Left ventricle myocardium inferior (tissue), 1 donor: Measurements from ENCODE around the gene CXCL6. TPM values are rescaled to one million over a fixed set of nuclear protein-coding genes. Genes with fewer than 3 reads are reported as not detected.

ENCODE experiments used
- DNase-seq: peaks from one replicate; pipeline ENCODE4 v3.0.0-alpha.2; 2020
- H3K27ac ChIP-seq: fragments of 200-600 bp; replicated peaks from 2 replicates; pipeline ENCODE4 v1.8.0; 2021
- H3K27me3 ChIP-seq: fragments of 200-600 bp; 2 replicates; pipeline ENCODE4 v1.8.0; 2021; ENCODE audit warnings: low read depth
- H3K36me3 ChIP-seq: fragments of 200-600 bp; 2 replicates; pipeline ENCODE4 v1.8.0; 2021
- H3K4me1 ChIP-seq: fragments of 200-600 bp; 2 replicates; pipeline ENCODE4 v1.8.0; 2021
- H3K4me3 ChIP-seq: fragments of 200-600 bp; 2 replicates; pipeline ENCODE4 v1.8.0; 2021; ENCODE audit warnings: mild to moderate bottlenecking, moderate library complexity
- H3K9me3 ChIP-seq: fragments of 200-600 bp; replicated peaks from 2 replicates; pipeline ENCODE4 v1.8.0; 2021
- CTCF ChIP-seq: fragments of 200-600 bp; IDR thresholded peaks from 2 replicates; pipeline ENCODE4 v1.8.0; 2021; ENCODE audit warnings: antibody characterized with exemption, mild to moderate bottlenecking, borderline replicate concordance
- intact Hi-C: fragments of 100-400 bp; cut with micrococcal nuclease; formaldehyde crosslinking; loops from one replicate; pipeline ENCODE4 v1.11.0; 2022
- long read RNA-seq: library from polyadenylated mRNA; unstranded; transcript quantifications from one replicate; pipeline ENCODE4 v2.0.0, GENCODE V29; 2021
- total RNA-seq: library from RNA; stranded (reverse); fragmentation: NEBNext Ultra II Directional; extraction: Animal tissue kit (Norgen Biotek cat#: 25700); gene quantifications from one replicate; pipeline ENCODE4 v1.2.1, GENCODE V29; 2021
- donor health status: DM: no; HTN: yes; CAD: no; lungs with severe emphysema.

The CXCL6 gene
- not detected for total RNA-seq
- long read RNA-seq, partial matches to known transcripts: 0 of 1 reads
- long read RNA-seq, other reads (novel, unspliced or antisense): 0 of 1 reads

DNA sequence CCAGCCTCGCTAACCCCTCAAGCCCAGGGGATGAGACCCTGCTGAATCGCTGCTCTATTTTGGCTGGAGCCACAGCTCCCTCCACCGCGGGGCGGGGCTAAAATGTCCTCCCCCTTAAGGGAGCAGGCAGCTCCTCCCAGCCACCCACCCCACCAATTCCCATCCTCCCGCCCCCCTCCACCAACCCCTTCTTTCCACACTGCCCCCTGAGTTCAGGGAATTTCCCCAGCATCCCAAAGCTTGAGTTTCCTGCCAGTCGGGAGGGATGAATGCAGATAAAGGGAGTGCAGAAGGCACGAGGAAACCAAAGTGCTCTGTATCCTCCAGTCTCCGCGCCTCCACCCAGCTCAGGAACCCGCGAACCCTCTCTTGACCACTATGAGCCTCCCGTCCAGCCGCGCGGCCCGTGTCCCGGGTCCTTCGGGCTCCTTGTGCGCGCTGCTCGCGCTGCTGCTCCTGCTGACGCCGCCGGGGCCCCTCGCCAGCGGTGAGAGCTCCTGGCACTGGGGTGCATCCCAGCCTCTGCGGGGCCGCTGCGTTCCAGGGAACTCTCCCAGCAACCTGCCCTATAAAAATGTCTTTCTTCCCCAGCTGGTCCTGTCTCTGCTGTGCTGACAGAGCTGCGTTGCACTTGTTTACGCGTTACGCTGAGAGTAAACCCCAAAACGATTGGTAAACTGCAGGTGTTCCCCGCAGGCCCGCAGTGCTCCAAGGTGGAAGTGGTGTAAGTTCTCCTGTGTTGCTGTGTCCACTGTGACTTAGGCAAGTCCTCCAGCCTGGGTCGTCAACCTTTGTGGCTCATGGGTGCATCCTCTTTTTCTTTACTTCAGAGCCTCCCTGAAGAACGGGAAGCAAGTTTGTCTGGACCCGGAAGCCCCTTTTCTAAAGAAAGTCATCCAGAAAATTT, at the start of gene CXCL6:
CXCL6 (plus strand) TSS at position 306 of the 907 bp plus-strand sequence; CDS start at position 379, 73 bp downstream.
- H3K27me3 ChIP-seq: peaks cover 36% of the 10 kb centered on the region
- intact Hi-C loops: no loop called here
- no peaks in the 10 kb centered on the region for H3K9me3 ChIP-seq
- no peak within 1 kb of the TSS for H3K27ac ChIP-seq
- peak; percentile 30 for DNase-seq
- no peaks in the 10 kb centered on the region for H3K4me1 ChIP-seq
- TF ChIP-seq CTCF: no peak
- H3K4me3 ChIP-seq: peak within 1 kb of the TSS; percentile 57
- no peaks in the 10 kb centered on the region for H3K36me3 ChIP-seq

- Histone ChIP-seq H3K4me1 (no peaks in the 10 kb centered on the region), H3K27me3 (no peaks in the 10 kb centered on the region), H3K4me3 (no peak overlapping the region), H3K27ac (no peak overlapping the region), H3K36me3 (no peaks in the 10 kb centered on the region), H3K9me3 (peaks cover 17% of the 10 kb centered on the region)
- no peak for DNase-seq
- intact Hi-C loops: no loop called here
- TF ChIP-seq CTCF: no peak
Observed at GRCh38 chr4:73788411-73788810, 48.1 kb upstream of the CXCL6 start.

DNA sequence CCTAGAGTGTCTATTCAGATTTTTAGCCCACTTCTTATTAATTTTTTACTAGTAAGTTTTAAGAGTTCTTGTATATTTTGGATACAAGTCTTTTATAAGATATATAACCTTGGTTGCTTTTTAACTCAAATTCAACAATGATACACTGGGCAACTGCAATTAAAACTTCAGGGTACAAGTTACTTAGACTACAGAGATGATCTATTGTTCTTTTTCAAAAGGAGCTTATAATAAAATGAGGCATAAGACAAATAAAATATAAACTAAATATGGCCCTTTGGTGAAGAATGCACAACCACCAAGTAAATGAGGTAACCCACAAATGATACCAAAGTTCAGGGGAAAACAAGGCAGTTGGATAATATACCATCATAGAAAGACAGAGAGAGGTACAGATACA, 37.6 kb upstream of the CXCL6 start:
- intact Hi-C loops: no loop called here

GRCh38 chr4:73800206-73800605, 36.3 kb upstream of the CXCL6 start:
- H3K27me3 ChIP-seq: no peaks in the 10 kb centered on the region
- H3K4me1 ChIP-seq: no peaks in the 10 kb centered on the region
- no peak for DNase-seq
- no peak for TF ChIP-seq CTCF
- H3K36me3 ChIP-seq: no peaks in the 10 kb centered on the region
- peaks cover 58% of the 10 kb centered on the region for H3K9me3 ChIP-seq
- H3K27ac ChIP-seq: no peak overlapping the region
- no peak overlapping the region for H3K4me3 ChIP-seq
- intact Hi-C loops: no loop called here

More for the DNA sequence above, 37.6 kb upstream of the CXCL6 start:
- H3K9me3 ChIP-seq: peaks cover 53% of the 10 kb centered on the region
- H3K4me3 ChIP-seq: no peak overlapping the region
- no peak for DNase-seq
- no peaks in the 10 kb centered on the region for H3K36me3 ChIP-seq
- no peaks in the 10 kb centered on the region for H3K27me3 ChIP-seq
- TF ChIP-seq CTCF: no peak
- no peak overlapping the region for H3K27ac ChIP-seq
- H3K4me1 ChIP-seq: no peaks in the 10 kb centered on the region

DNA sequence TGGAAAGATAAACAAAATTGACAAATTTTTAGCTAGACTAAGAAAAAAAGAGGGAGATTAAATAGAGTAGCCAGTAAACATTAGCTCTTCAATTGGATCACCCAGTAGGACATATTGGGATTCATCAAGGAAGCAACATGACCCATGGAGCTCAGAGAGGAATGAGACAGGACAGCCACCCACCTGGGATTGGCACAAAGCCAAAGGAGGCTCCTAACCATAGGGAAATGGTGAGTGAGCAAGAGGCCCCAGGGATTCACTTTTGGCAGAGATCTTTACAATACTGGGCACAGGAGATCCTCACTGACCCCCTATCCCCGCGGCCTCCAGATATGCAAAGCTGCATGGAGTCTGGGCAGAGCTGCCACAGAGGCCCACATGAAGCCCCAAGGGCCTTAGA, 34.8 kb upstream of the CXCL6 start:
- intact Hi-C loops: no loop called here
- no peak overlapping the region for H3K27ac ChIP-seq

More for the DNA sequence above, 34.8 kb upstream of the CXCL6 start:
- H3K4me1 ChIP-seq: no peaks in the 10 kb centered on the region
- H3K36me3 ChIP-seq: no peaks in the 10 kb centered on the region
- H3K27me3 ChIP-seq: no peaks in the 10 kb centered on the region
- peaks cover 44% of the 10 kb centered on the region for H3K9me3 ChIP-seq
- no peak for DNase-seq
- H3K4me3 ChIP-seq: no peak overlapping the region
- no peak for TF ChIP-seq CTCF
